Skeletal muscle tissue (tissue), 4 donors: Measurements from ENCODE around the gene CPXM1. TPM values are rescaled to one million over a fixed set of nuclear protein-coding genes. Genes with fewer than 3 reads are reported as not detected.
A peak's percentile ranks its signal among the peaks of the same experiment; 100 is the strongest.

Experiments
- H3K27ac ChIP-seq: one replicate; pipeline ENCODE4 v1.7.0; 2013; ENCODE audit warnings: mild to moderate bottlenecking, low read depth, low read length, inconsistent platforms
- H3K27me3 ChIP-seq, 3 donors: one replicate each; pipeline ENCODE4 v1.7.0; 2013; ENCODE audit warnings: low read length in 3 of 3; ENCODE audit not compliant: control insufficient read depth in 3 of 3, insufficient read depth in 3 of 3
- H3K36me3 ChIP-seq, 3 donors: one replicate each; pipeline ENCODE4 v1.7.0; 2013; ENCODE audit warnings: low read length in 3 of 3; ENCODE audit not compliant: control insufficient read depth in 3 of 3, insufficient read depth in 3 of 3
- H3K4me1 ChIP-seq, 3 donors: one replicate each; pipeline ENCODE4 v1.7.0; 2013; ENCODE audit warnings: low read length in 3 of 3, mild to moderate bottlenecking in 3 of 3; ENCODE audit not compliant: control insufficient read depth in 3 of 3, insufficient read depth in 3 of 3
- H3K4me3 ChIP-seq, 3 donors: one replicate each; pipeline ENCODE4 v1.7.0; 2013; ENCODE audit warnings: low read length in 3 of 3
- H3K9ac ChIP-seq, 3 donors: one replicate each; pipeline ENCODE4 v1.7.0; 2013; ENCODE audit warnings: low read length in 3 of 3, mild to moderate bottlenecking in 3 of 3, moderate library complexity in 2 of 3, low read depth in 1 of 3
- H3K9me3 ChIP-seq, 3 donors: one replicate each; pipeline ENCODE4 v1.7.0; 2013; ENCODE audit warnings: low read length in 3 of 3; ENCODE audit not compliant: control insufficient read depth in 3 of 3
- total RNA-seq: library from RNA; depleted of rRNA; stranded (reverse); fragments of >200 nt; gene quantifications from one replicate; pipeline ENCODE4 v1.2.3, GENCODE V29; 2014
- donor health status: Osteomylitis.

Gene CPXM1
- 26.1 TPM for total RNA-seq

GRCh38 chr20:2800521-2801285 is at the start of gene CPXM1:
TSS of gene CPXM1 (minus strand) at chr20:2800627. CDS start at chr20:2800572, 55 bp downstream.
- H3K4me1 ChIP-seq: peaks cover 3 to 11% (median 4%) of the 10 kb centered on the region in 3 donors
- H3K27ac ChIP-seq: no peak within 1 kb of the TSS
- H3K36me3 ChIP-seq: no peaks in the 10 kb centered on the region
- no peaks in the 10 kb centered on the region for H3K9me3 ChIP-seq
- H3K27me3 ChIP-seq: peaks cover 53 to 80% (median 71%) of the 10 kb centered on the region in 3 donors
- H3K4me3 ChIP-seq: peak within 1 kb of the TSS; percentile 26 to 64 (median 41)
- H3K9ac ChIP-seq: peak within 1 kb of the TSS in 1 of 3 donors; percentile 43

- H3K9ac ChIP-seq: no peak overlapping the region
- H3K4me1 ChIP-seq: peaks cover 0 to 3% (median 0%) of the 10 kb centered on the region in 3 donors
- H3K4me3 ChIP-seq: no peak overlapping the region
- no peaks in the 10 kb centered on the region for H3K9me3 ChIP-seq
- H3K27ac ChIP-seq: no peak overlapping the region
- H3K36me3 ChIP-seq: peaks cover 0 to 4% (median 0%) of the 10 kb centered on the region in 3 donors
- no peaks in the 10 kb centered on the region for H3K27me3 ChIP-seq
Measured at GRCh38 chr20:2849529-2849928, 49.1 kb upstream of the CPXM1 start.

- peaks cover 0 to 3% (median 0%) of the 10 kb centered on the region in 3 donors for H3K4me1 ChIP-seq
- H3K27me3 ChIP-seq: no peaks in the 10 kb centered on the region
- H3K27ac ChIP-seq: no peak overlapping the region
- no peak overlapping the region for H3K4me3 ChIP-seq
- H3K9me3 ChIP-seq: no peaks in the 10 kb centered on the region
- no peak overlapping the region for H3K9ac ChIP-seq
- peaks cover 0 to 5% (median 0%) of the 10 kb centered on the region in 3 donors for H3K36me3 ChIP-seq
Measured at GRCh38 chr20:2847802-2848201, 47.4 kb upstream of the CPXM1 start.

GRCh38 chr20:2846698-2847097 is 46.3 kb upstream of the CPXM1 start:
- Histone ChIP-seq H3K9ac (no peak overlapping the region), H3K4me3 (no peak overlapping the region), H3K27ac (no peak overlapping the region), H3K9me3 (no peaks in the 10 kb centered on the region), H3K4me1 (peaks cover under 1 to 1% (median under 1%) of the 10 kb centered on the region in 3 donors), H3K36me3 (peaks cover 0 to 5% (median 0%) of the 10 kb centered on the region in 3 donors), H3K27me3 (no peaks in the 10 kb centered on the region)

GRCh38 chr20:2845607-2846006 is 45.2 kb upstream of the CPXM1 start:
- Histone ChIP-seq H3K9me3 (no peaks in the 10 kb centered on the region), H3K36me3 (peaks cover 0 to 5% (median 0%) of the 10 kb centered on the region in 3 donors), H3K27me3 (no peaks in the 10 kb centered on the region), H3K4me1 (peaks cover 7 to 9% (median 8%) of the 10 kb centered on the region in 3 donors), H3K9ac (no peak overlapping the region), H3K4me3 (no peak overlapping the region), H3K27ac (no peak overlapping the region)

- no peaks in the 10 kb centered on the region for H3K27me3 ChIP-seq
- peaks cover 7 to 16% (median 15%) of the 10 kb centered on the region in 3 donors for H3K36me3 ChIP-seq
- peaks cover 13 to 21% (median 18%) of the 10 kb centered on the region in 3 donors for H3K4me1 ChIP-seq
- H3K9me3 ChIP-seq: no peaks in the 10 kb centered on the region
- peak overlapping the region; percentile 74 for H3K27ac ChIP-seq
- peak overlapping the region; percentile 83 to 90 (median 88) for H3K9ac ChIP-seq
- peak overlapping the region; percentile 90 to 95 (median 95) for H3K4me3 ChIP-seq
Measured at GRCh38 chr20:2840967-2841531, 40.6 kb upstream of the CPXM1 start.

GRCh38 chr20:2840138-2840966 is 39.9 kb upstream of the CPXM1 start, which contains the start of the genes PCED1A and VPS16:
TSS of gene PCED1A (minus strand) at chr20:2840655. CDS start at chr20:2839912, 743 bp downstream.
TSS of gene VPS16 (plus strand) at chr20:2840745. CDS start at chr20:2840775, 30 bp downstream.
- no peaks in the 10 kb centered on the region for H3K9me3 ChIP-seq
- H3K27me3 ChIP-seq: no peaks in the 10 kb centered on the region
- peak within 1 kb of the TSS; percentile 90 to 95 (median 95) for H3K4me3 ChIP-seq
- H3K27ac ChIP-seq: peak within 1 kb of the TSS; percentile 87
- peaks cover 10 to 19% (median 15%) of the 10 kb centered on the region in 3 donors for H3K36me3 ChIP-seq
- H3K4me1 ChIP-seq: peaks cover 13 to 21% (median 18%) of the 10 kb centered on the region in 3 donors
- H3K9ac ChIP-seq: peak within 1 kb of the TSS; percentile 85 to 90 (median 89)

GRCh38 chr20:2839732-2840137 is 39.3 kb upstream of the CPXM1 start:
- H3K4me1 ChIP-seq: peaks cover 13 to 21% (median 18%) of the 10 kb centered on the region in 3 donors
- peak overlapping the region; percentile 85 to 90 (median 89) for H3K9ac ChIP-seq
- H3K36me3 ChIP-seq: peaks cover 13 to 19% (median 15%) of the 10 kb centered on the region in 3 donors
- peak overlapping the region; percentile 90 to 95 (median 95) for H3K4me3 ChIP-seq
- no peaks in the 10 kb centered on the region for H3K27me3 ChIP-seq
- H3K9me3 ChIP-seq: no peaks in the 10 kb centered on the region
- peak overlapping the region; percentile 87 for H3K27ac ChIP-seq

GRCh38 chr20:2838847-2839671 is 38.6 kb upstream of the CPXM1 start:
- H3K4me1 ChIP-seq: peaks cover 13 to 21% (median 18%) of the 10 kb centered on the region in 3 donors
- no peaks in the 10 kb centered on the region for H3K9me3 ChIP-seq
- H3K9ac ChIP-seq: no peak overlapping the region
- H3K27me3 ChIP-seq: no peaks in the 10 kb centered on the region
- H3K36me3 ChIP-seq: peaks cover 13 to 16% (median 15%) of the 10 kb centered on the region in 3 donors
- H3K4me3 ChIP-seq: peak overlapping the region in 1 of 3 donors; percentile 95
- no peak overlapping the region for H3K27ac ChIP-seq
